HG03378 (cell line): ENCODE results near the gene SCYL1.

Experiments
- ATAC-seq: cut with Tn5 transposase; IDR thresholded peaks from one replicate; pipeline ENCODE4 v1.9.1; 2021; ENCODE audit warnings: mild to moderate bottlenecking, moderate library complexity; ENCODE audit not compliant: unreplicated experiment

The SCYL1 gene

GRCh38 chr11:65492637-65493366 is 32.1 kb upstream of the SCYL1 start:
- ATAC-seq, result no peak

- no peak for ATAC-seq
Measured at GRCh38 chr11:65493367-65494176, 31.3 kb upstream of the SCYL1 start.

DNA sequence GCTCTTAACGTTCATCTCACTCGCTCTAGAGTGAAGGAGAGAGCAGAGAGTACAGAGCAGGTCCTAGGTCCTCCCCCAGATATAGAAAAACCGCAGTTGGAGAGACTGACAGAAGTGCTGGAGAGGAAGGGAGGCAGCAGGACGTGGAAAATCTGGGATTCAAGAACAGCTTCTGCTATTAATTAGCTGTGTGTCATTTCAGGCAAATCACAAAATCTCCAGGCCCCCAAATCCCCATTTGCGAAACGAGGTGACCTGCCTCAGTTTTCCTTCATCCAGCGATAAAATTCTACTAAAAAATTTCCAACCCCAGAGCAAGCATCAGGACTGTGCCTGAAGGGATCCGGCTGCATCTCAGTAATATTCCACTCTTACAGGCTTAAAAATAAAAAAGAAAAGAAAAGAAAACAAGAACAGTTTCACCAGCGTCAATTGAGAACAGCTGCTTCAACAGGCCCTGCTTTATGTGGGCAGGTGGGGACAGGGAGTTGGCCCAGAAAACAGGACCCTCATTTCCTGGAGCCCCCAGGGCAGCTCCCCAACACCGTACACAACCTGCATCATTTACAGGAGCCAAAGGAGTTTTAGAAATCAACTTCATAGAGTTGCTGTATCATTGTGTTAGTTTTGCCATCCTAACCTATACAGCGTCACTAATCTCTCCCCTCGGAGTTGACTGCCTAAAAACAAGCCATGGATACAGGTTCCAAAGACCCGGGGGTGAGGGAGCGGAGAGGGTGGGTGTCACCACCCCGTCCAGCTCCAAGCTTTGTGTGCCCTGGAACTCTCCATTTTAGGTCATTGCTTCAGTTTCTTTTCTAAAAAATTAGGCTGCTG is 28.4 kb upstream of the SCYL1 start:
- ATAC-seq, result peak; percentile 9

DNA sequence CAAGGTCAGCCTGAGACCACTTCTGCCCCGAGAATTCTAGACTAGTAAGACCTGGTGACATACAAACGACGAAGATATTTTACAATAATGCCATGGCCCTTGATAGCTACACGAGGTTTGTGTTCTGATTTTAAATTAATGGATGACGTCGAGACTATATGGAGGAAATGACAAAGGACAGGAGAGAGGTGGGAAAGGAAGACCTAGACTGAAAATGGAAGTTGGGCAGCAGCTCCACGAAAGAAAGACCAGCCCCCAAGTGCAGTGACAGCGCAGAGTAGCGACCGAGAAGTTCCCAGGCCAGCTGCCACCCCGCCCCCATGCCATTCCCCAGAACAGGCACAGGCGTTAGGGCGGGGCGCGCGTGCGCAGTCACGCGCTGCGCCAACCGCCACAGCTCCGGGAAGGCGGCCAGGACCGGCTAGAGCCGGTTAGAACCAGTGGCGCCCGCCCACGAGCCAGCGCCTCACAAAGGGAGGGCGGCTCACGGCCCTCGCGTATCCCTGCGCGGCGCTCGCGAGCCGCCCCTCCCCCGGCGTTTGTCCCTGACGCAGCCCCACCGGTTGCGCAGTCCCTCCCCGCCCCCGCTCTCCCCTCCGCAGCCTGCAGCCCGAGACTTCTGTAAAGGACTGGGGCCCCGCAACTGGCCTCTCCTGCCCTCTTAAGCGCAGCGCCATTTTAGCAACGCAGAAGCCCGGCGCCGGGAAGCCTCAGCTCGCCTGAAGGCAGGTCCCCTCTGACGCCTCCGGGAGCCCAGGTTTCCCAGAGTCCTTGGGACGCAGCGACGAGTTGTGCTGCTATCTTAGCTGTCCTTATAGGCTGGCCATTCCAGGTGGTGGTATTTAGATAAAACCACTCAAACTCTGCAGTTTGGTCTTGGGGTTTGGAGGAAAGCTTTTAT is 27.5 kb upstream of the SCYL1 start:
- ATAC-seq, result peak; percentile 44

- no peak for ATAC-seq
Measured at GRCh38 chr11:65498042-65498726, 26.7 kb upstream of the SCYL1 start.

DNA sequence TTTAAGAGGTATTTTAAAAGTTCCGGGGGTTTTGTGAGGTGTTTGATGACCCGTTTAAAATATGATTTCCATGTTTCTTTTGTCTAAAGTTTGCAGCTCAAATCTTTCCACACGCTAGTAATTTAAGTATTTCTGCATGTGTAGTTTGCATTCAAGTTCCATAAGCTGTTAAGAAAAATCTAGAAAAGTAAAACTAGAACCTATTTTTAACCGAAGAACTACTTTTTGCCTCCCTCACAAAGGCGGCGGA is 26.2 kb upstream of the SCYL1 start:
- ATAC-seq, result no peak

GRCh38 chr11:65498977-65499712 is 25.7 kb upstream of the SCYL1 start, which contains the start of gene MALAT1:
Gene MALAT1, plus strand, starts transcription at chr11:65499045.
- ATAC-seq, result peak; percentile 39

DNA sequence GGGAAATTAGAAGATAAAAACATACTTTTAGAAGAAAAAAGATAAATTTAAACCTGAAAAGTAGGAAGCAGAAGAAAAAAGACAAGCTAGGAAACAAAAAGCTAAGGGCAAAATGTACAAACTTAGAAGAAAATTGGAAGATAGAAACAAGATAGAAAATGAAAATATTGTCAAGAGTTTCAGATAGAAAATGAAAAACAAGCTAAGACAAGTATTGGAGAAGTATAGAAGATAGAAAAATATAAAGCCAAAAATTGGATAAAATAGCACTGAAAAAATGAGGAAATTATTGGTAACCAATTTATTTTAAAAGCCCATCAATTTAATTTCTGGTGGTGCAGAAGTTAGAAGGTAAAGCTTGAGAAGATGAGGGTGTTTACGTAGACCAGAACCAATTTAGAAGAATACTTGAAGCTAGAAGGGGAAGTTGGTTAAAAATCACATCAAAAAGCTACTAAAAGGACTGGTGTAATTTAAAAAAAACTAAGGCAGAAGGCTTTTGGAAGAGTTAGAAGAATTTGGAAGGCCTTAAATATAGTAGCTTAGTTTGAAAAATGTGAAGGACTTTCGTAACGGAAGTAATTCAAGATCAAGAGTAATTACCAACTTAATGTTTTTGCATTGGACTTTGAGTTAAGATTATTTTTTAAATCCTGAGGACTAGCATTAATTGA is 25.0 kb upstream of the SCYL1 start:
- no peak for ATAC-seq

- ATAC-seq, result no peak
Measured at GRCh38 chr11:65500387-65501185, 24.3 kb upstream of the SCYL1 start.

DNA sequence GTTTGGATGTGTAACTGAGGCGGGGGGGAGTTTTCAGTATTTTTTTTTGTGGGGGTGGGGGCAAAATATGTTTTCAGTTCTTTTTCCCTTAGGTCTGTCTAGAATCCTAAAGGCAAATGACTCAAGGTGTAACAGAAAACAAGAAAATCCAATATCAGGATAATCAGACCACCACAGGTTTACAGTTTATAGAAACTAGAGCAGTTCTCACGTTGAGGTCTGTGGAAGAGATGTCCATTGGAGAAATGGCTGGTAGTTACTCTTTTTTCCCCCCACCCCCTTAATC is 23.8 kb upstream of the SCYL1 start:
- no peak for ATAC-seq

DNA sequence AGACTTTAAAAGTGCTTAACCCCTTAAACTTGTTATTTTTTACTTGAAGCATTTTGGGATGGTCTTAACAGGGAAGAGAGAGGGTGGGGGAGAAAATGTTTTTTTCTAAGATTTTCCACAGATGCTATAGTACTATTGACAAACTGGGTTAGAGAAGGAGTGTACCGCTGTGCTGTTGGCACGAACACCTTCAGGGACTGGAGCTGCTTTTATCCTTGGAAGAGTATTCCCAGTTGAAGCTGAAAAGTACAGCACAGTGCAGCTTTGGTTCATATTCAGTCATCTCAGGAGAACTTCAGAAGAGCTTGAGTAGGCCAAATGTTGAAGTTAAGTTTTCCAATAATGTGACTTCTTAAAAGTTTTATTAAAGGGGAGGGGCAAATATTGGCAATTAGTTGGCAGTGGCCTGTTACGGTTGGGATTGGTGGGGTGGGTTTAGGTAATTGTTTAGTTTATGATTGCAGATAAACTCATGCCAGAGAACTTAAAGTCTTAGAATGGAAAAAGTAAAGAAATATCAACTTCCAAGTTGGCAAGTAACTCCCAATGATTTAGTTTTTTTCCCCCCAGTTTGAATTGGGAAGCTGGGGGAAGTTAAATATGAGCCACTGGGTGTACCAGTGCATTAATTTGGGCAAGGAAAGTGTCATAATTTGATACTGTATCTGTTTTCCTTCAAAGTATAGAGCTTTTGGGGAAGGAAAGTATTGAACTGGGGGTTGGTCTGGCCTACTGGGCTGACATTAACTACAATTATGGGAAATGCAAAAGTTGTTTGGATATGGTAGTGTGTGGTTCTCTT is 23.2 kb upstream of the SCYL1 start:
- ATAC-seq, result no peak

DNA sequence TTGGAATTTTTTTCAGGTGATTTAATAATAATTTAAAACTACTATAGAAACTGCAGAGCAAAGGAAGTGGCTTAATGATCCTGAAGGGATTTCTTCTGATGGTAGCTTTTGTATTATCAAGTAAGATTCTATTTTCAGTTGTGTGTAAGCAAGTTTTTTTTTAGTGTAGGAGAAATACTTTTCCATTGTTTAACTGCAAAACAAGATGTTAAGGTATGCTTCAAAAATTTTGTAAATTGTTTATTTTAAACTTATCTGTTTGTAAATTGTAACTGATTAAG is 22.7 kb upstream of the SCYL1 start:
- ATAC-seq, result no peak

- ATAC-seq, result no peak
Measured at GRCh38 chr11:65502555-65503367, 22.1 kb upstream of the SCYL1 start.

- no peak for ATAC-seq
Measured at GRCh38 chr11:65503368-65503948, 21.4 kb upstream of the SCYL1 start.

DNA sequence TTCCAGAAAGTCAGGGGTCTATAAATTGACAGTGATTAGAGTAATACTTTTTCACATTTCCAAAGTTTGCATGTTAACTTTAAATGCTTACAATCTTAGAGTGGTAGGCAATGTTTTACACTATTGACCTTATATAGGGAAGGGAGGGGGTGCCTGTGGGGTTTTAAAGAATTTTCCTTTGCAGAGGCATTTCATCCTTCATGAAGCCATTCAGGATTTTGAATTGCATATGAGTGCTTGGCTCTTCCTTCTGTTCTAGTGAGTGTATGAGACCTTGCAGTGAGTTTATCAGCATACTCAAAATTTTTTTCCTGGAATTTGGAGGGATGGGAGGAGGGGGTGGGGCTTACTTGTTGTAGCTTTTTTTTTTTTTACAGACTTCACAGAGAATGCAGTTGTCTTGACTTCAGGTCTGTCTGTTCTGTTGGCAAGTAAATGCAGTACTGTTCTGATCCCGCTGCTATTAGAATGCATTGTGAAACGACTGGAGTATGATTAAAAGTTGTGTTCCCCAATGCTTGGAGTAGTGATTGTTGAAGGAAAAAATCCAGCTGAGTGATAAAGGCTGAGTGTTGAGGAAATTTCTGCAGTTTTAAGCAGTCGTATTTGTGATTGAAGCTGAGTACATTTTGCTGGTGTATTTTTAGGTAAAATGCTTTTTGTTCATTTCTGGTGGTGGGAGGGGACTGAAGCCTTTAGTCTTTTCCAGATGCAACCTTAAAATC is 20.8 kb upstream of the SCYL1 start:
- no peak for ATAC-seq
